HCT116 (cell line): ENCODE results near the gene ESM1. TPM values are rescaled to one million over a fixed set of nuclear protein-coding genes. Genes with fewer than 3 reads are reported as not detected.

ENCODE experiments used
- ATAC-seq: fragments of 200-7000 bp; cut with Tn5 transposase; 2 replicates; pipeline ENCODE4 v1.9.1; 2020; ENCODE audit warnings: mild to moderate bottlenecking, moderate library complexity
- BruUV-seq: library from RNA; stranded (reverse); fragments of 400-500 nt; replicated peaks from 2 replicates; lab custom pipeline; 2021; lab: Mats Ljungman, UMichigan
- CTCF ChIA-PET: fragments of 300-600 bp; sonication (Branson Sonifier 250); formaldehyde crosslinking; loops from one replicate; lab custom pipeline; 2021; ENCODE audit warnings: antibody characterized with exemption; lab: Charles Lee
- POLR2A ChIA-PET: fragments of 300-600, 350-600 bp; sonication (Branson Sonifier 250); formaldehyde crosslinking; loops from one replicate; lab custom pipeline; 2021; ENCODE audit warnings: antibody characterized with exemption; lab: Charles Lee
- RAD21 ChIA-PET, 2 experiments: fragments of 300-600 bp; sonication (Branson Sonifier 250); formaldehyde crosslinking; loops; one replicate each; lab custom pipeline; 2023; ENCODE audit warnings: low total read pairs in 2 of 2; ENCODE audit not compliant: uncharacterized antibody in 2 of 2, unreplicated experiment in 2 of 2, low non-redundant PET in 1 of 2; lab: Charles Lee
- DNase-seq: peaks from one replicate; pipeline ENCODE4 v3.0.0-alpha.2; 2010; ENCODE audit warnings: low read depth, low spot score
- H2AFZ ChIP-seq: fragments of 200-600 bp; shearing (Covaris generic), sonication (generic); 2 replicates; pipeline ENCODE4 v1.6.1; 2017; ENCODE audit warnings: low read depth, mixed run types, mixed read lengths, antibody characterized with exemption, low read length; ENCODE audit not compliant: poor library complexity, severe bottlenecking
- H3K27ac ChIP-seq: 2 replicates; pipeline ENCODE4 v1.5.1; 2012; ENCODE audit warnings: low read depth, low read length
- H3K27me3 ChIP-seq: fragments of 200-600 bp; sonication (generic); 2 replicates; pipeline ENCODE4 v1.6.1; 2016; ENCODE audit warnings: mixed run types, low read length, mixed read lengths; ENCODE audit not compliant: insufficient read depth
- H3K36me3 ChIP-seq, 2 experiments: fragments of 200-500 bp in 1 of 2; fragments of 200-600 bp in 1 of 2; sonication (Bioruptor generic) in 1 of 2; sonication (generic) in 1 of 2; 2 replicates each; pipeline versions ENCODE4 v1.5.1 to v1.6.1; 2014 to 2016; ENCODE audit warnings: low read length in 2 of 2, inconsistent platforms in 1 of 2, mixed read lengths in 1 of 2, mixed run types in 1 of 2; ENCODE audit not compliant: insufficient read depth in 2 of 2, control insufficient read depth in 1 of 2
- H3K4me1 ChIP-seq, 2 experiments: fragments of 200-600 bp in 1 of 2; sonication (generic) in 1 of 2; 2 replicates each; pipeline versions ENCODE4 v1.5.1 to v1.6.1; 2012 to 2017; ENCODE audit warnings: low read length in 2 of 2, inconsistent platforms in 1 of 2, mild to moderate bottlenecking in 1 of 2, mixed read lengths in 1 of 2, mixed run types in 1 of 2, moderate library complexity in 1 of 2; ENCODE audit not compliant: insufficient read depth in 2 of 2, control insufficient read depth in 1 of 2
- H3K4me2 ChIP-seq: fragments of 200-600 bp; sonication (generic); 2 replicates; pipeline ENCODE4 v1.6.1; 2017; ENCODE audit warnings: mixed run types, low read length, mixed read lengths
- H3K4me3 ChIP-seq, 2 experiments: fragments of 200-600 bp in 1 of 2; sonication (generic) in 1 of 2; replicated peaks in 1 of 2; 2 replicates each; pipeline ENCODE4 v1.5.1; 2011 to 2016; ENCODE audit warnings: low read length in 2 of 2, control low read depth in 1 of 2, low read depth in 1 of 2, mild to moderate bottlenecking in 1 of 2, mixed read lengths in 1 of 2, mixed run types in 1 of 2
- H3K79me2 ChIP-seq: fragments of 200-600 bp; sonication (generic); 2 replicates; pipeline ENCODE4 v1.6.1; 2017; ENCODE audit warnings: mild to moderate bottlenecking, mixed run types, low read length, moderate library complexity, mixed read lengths; ENCODE audit not compliant: insufficient read depth
- H3K9ac ChIP-seq: fragments of 200-600 bp; sonication (generic); 2 replicates; pipeline ENCODE4 v1.6.1; 2016; ENCODE audit warnings: low read length, mixed read lengths
- H3K9me2 ChIP-seq: fragments of 200-600 bp; sonication (generic), shearing (Covaris generic); 2 replicates; pipeline ENCODE4 v1.6.1; 2017; ENCODE audit warnings: mixed run types, mild to moderate bottlenecking, moderate library complexity; ENCODE audit not compliant: insufficient read depth
- H3K9me3 ChIP-seq, 2 experiments: fragments of 200-500 bp in 1 of 2; fragments of 200-600 bp in 1 of 2; sonication (Bioruptor generic) in 1 of 2; sonication (generic) in 1 of 2; 2 replicates each; pipeline ENCODE4 v1.6.1; 2014 to 2017; ENCODE audit warnings: low read length in 2 of 2, mixed read lengths in 2 of 2, inconsistent platforms in 1 of 2, low read depth in 1 of 2, mild to moderate bottlenecking in 1 of 2, mixed run types in 1 of 2, moderate library complexity in 1 of 2; ENCODE audit not compliant: control insufficient read depth in 1 of 2, insufficient read depth in 1 of 2
- H4K20me1 ChIP-seq: fragments of 200-600 bp; sonication (generic), shearing (Covaris generic); 2 replicates; pipeline ENCODE4 v1.6.1; 2017; ENCODE audit warnings: mixed run types, mild to moderate bottlenecking, moderate library complexity; ENCODE audit not compliant: insufficient read depth
- CBX3 ChIP-seq: IDR thresholded peaks from 2 replicates; pipeline ENCODE4 v1.6.1; 2012; ENCODE audit warnings: low read depth
- CEBPB ChIP-seq: IDR thresholded peaks from 2 replicates; pipeline ENCODE4 v1.6.1; 2012; ENCODE audit warnings: low read depth
- CTCF ChIP-seq, 3 experiments: fragments of 200-600 bp in 1 of 3; sonication (generic) in 1 of 3; IDR thresholded peaks in 2 of 3; conservative IDR thresholded peaks in 1 of 3; 2 replicates each; pipeline ENCODE4 v1.5.1; 2012 to 2017; ENCODE audit warnings: low read depth in 2 of 3, low read length in 2 of 3, antibody characterized with exemption in 1 of 3, borderline replicate concordance in 1 of 3, control low read depth in 1 of 3, mild to moderate bottlenecking in 1 of 3, mixed read lengths in 1 of 3, mixed run types in 1 of 3, moderate library complexity in 1 of 3; ENCODE audit not compliant: insufficient read depth in 1 of 3
- EGR1 ChIP-seq: IDR thresholded peaks from 2 replicates; pipeline ENCODE4 v1.6.1; 2012; ENCODE audit warnings: low read depth
- ELF1 ChIP-seq: IDR thresholded peaks from 2 replicates; pipeline ENCODE4 v1.6.1; 2012; ENCODE audit warnings: low read depth, borderline replicate concordance
- FOSL1 ChIP-seq: IDR thresholded peaks from 2 replicates; pipeline ENCODE4 v1.6.1; 2012; ENCODE audit warnings: low read depth
- JUND ChIP-seq: IDR thresholded peaks from 2 replicates; pipeline ENCODE4 v1.6.1; 2012
- POLR2A ChIP-seq: IDR thresholded peaks from 2 replicates; pipeline ENCODE4 v1.7.0; 2011; ENCODE audit warnings: borderline replicate concordance; ENCODE audit not compliant: insufficient read depth, insufficient read length; ENCODE audit errors: extremely low read depth
- POLR2AphosphoS5 ChIP-seq: IDR thresholded peaks from 2 replicates; pipeline ENCODE4 v1.6.1; 2011; ENCODE audit warnings: mild to moderate bottlenecking, low read depth, low read length, moderate library complexity
- RAD21 ChIP-seq: IDR thresholded peaks from 2 replicates; pipeline ENCODE4 v1.6.1; 2012; ENCODE audit warnings: low read depth, mild to moderate bottlenecking
- SIN3A ChIP-seq: IDR thresholded peaks from 2 replicates; pipeline ENCODE4 v1.6.1; 2012; ENCODE audit warnings: low read depth
- TCF7L2 ChIP-seq: IDR thresholded peaks from 2 replicates; pipeline ENCODE4 v1.7.0; 2011; ENCODE audit warnings: borderline replicate concordance, inconsistent platforms; ENCODE audit not compliant: insufficient read depth, insufficient read length; ENCODE audit errors: extremely low read depth
- YY1 ChIP-seq: IDR thresholded peaks from 2 replicates; pipeline ENCODE4 v1.6.1; 2011; ENCODE audit warnings: low read length, low read depth, moderate library complexity, mild to moderate bottlenecking; ENCODE audit not compliant: insufficient replicate concordance; ENCODE audit errors: extremely low read depth
- ZFX ChIP-seq: fragments of 450-650 bp; IDR thresholded peaks from 2 replicates; pipeline ENCODE4 v1.6.1; 2017
- ZNF274 ChIP-seq: fragments of 200-500 bp; sonication (Bioruptor generic); IDR thresholded peaks from 2 replicates; pipeline ENCODE4 v1.6.1; 2014; ENCODE audit warnings: mild to moderate bottlenecking, low read depth, low read length, inconsistent platforms
- intact Hi-C: fragments of 100-400 bp; cut with micrococcal nuclease; formaldehyde crosslinking; loops from 2 replicates; pipeline ENCODE4 v1.10.0; 2022
- total RNA-seq: library from RNA; stranded (reverse); gene quantifications from one replicate; pipeline ENCODE4 v1.2.1, GENCODE V29; 2021; ENCODE audit not compliant: unreplicated experiment
- TF ChIP-seq, protein P1 (sequence below): IDR thresholded peaks from 2 replicates; pipeline ENCODE4 v1.6.1; 2011; ENCODE audit warnings: mild to moderate bottlenecking, low read length, moderate library complexity; ENCODE audit not compliant: insufficient replicate concordance; ENCODE audit errors: extremely low read depth
- TF ChIP-seq, protein P2 (sequence below): IDR thresholded peaks from 2 replicates; pipeline ENCODE4 v1.6.1; 2012; ENCODE audit warnings: low read depth

ESM1 gene
- total RNA-seq, 1 experiment from 2014 or later, result not detected

GRCh38 chr5:55004729-55005128 lies 19.3 kb upstream of the ESM1 start:
- DNase-seq, result no peak
- H3K4me2 ChIP-seq, result no peak overlapping the region
- RAD21 ChIA-PET, result no interaction called here

More at GRCh38 chr5:55004729-55005128, 19.3 kb upstream of the ESM1 start:
- CTCF ChIA-PET, result no interaction called here
- Histone ChIP-seq H3K4me1 (no peaks in the 10 kb centered on the region), H4K20me1 (no peaks in the 10 kb centered on the region), H3K9me2 (no peaks in the 10 kb centered on the region), H3K27me3 (peaks cover 54% of the 10 kb centered on the region), H2AFZ (no peak overlapping the region), H3K4me3 (no peak overlapping the region), H3K36me3 (no peaks in the 10 kb centered on the region), H3K9me3 (no peaks in the 10 kb centered on the region), H3K27ac (no peak overlapping the region), H3K79me2 (no peaks in the 10 kb centered on the region), H3K9ac (no peak overlapping the region)
- no peak for ATAC-seq
- no TSS peak for BruUV-seq
- TF ChIP-seq, protein P1, sequence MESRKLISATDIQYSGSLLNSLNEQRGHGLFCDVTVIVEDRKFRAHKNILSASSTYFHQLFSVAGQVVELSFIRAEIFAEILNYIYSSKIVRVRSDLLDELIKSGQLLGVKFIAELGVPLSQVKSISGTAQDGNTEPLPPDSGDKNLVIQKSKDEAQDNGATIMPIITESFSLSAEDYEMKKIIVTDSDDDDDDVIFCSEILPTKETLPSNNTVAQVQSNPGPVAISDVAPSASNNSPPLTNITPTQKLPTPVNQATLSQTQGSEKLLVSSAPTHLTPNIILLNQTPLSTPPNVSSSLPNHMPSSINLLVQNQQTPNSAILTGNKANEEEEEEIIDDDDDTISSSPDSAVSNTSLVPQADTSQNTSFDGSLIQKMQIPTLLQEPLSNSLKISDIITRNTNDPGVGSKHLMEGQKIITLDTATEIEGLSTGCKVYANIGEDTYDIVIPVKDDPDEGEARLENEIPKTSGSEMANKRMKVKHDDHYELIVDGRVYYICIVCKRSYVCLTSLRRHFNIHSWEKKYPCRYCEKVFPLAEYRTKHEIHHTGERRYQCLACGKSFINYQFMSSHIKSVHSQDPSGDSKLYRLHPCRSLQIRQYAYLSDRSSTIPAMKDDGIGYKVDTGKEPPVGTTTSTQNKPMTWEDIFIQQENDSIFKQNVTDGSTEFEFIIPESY, result no peak
- TF ChIP-seq ZFX (no peak), TCF7L2 (no peak), EGR1 (no peak), CEBPB (no peak), POLR2AphosphoS5 (no peak), YY1 (no peak), ZNF274 (no peak), RAD21 (no peak), CTCF (IDR thresholded peaks at IDR 0.05 in 2 of 3, conservative IDR thresholded peaks at IDR 0.05 in 1 of 3; ENCODE audit: borderline replicate concordance in 1 of 3, insufficient read depth in 1 of 3, low read depth in 2 of 3, low read length in 2 of 3) (no peak), POLR2A (no peak), SIN3A (no peak), FOSL1 (no peak), ELF1 (no peak), CBX3 (no peak), JUND (no peak)
- TF ChIP-seq, protein P2, sequence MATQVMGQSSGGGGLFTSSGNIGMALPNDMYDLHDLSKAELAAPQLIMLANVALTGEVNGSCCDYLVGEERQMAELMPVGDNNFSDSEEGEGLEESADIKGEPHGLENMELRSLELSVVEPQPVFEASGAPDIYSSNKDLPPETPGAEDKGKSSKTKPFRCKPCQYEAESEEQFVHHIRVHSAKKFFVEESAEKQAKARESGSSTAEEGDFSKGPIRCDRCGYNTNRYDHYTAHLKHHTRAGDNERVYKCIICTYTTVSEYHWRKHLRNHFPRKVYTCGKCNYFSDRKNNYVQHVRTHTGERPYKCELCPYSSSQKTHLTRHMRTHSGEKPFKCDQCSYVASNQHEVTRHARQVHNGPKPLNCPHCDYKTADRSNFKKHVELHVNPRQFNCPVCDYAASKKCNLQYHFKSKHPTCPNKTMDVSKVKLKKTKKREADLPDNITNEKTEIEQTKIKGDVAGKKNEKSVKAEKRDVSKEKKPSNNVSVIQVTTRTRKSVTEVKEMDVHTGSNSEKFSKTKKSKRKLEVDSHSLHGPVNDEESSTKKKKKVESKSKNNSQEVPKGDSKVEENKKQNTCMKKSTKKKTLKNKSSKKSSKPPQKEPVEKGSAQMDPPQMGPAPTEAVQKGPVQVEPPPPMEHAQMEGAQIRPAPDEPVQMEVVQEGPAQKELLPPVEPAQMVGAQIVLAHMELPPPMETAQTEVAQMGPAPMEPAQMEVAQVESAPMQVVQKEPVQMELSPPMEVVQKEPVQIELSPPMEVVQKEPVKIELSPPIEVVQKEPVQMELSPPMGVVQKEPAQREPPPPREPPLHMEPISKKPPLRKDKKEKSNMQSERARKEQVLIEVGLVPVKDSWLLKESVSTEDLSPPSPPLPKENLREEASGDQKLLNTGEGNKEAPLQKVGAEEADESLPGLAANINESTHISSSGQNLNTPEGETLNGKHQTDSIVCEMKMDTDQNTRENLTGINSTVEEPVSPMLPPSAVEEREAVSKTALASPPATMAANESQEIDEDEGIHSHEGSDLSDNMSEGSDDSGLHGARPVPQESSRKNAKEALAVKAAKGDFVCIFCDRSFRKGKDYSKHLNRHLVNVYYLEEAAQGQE, result no peak
- TF ChIP-seq, all 23 proteins: peak for 0
- intact Hi-C loops, result no loop called here
- POLR2A ChIA-PET, result no interaction called here
